Naive B cell (primary cell): ENCODE measurements around the gene SLC37A1. TPM values are rescaled to one million over a fixed set of nuclear protein-coding genes. Genes with fewer than 3 reads are reported as not detected.

Experiments used
- ATAC-seq, 2 donors: fragments of 150-1000 bp; cut with Tn5 transposase; 2 replicates each; pipeline ENCODE4 v1.10.0; 2021; ENCODE audit warnings: low read depth in 2 of 2, mild to moderate bottlenecking in 2 of 2, moderate library complexity in 2 of 2
- DNase-seq: peaks from one replicate; pipeline ENCODE4 v3.0.0; 2022
- H3K27ac Mint-ChIP-seq, 6 donors: one replicate each; pipeline ENCODE4 v1.8.0; 2020 to 2022; ENCODE audit warnings: mild to moderate bottlenecking in 6 of 6, mixed read lengths in 6 of 6, moderate library complexity in 5 of 6, inconsistent platforms in 2 of 6
- H3K27me3 Mint-ChIP-seq, 3 donors: one replicate each; pipeline ENCODE4 v1.8.0; 2021 to 2022; ENCODE audit warnings: mixed read lengths in 3 of 3, mild to moderate bottlenecking in 1 of 3
- H3K36me3 Mint-ChIP-seq, 2 donors: one replicate each; pipeline ENCODE4 v1.8.0; 2020 to 2022; ENCODE audit warnings: mixed read lengths in 2 of 2, inconsistent platforms in 1 of 2, mild to moderate bottlenecking in 1 of 2
- H3K4me1 Mint-ChIP-seq, 3 donors: one replicate each; pipeline ENCODE4 v1.8.0; 2020 to 2022; ENCODE audit warnings: mixed read lengths in 3 of 3, inconsistent platforms in 1 of 3, mild to moderate bottlenecking in 1 of 3, moderate library complexity in 1 of 3
- H3K4me3 Mint-ChIP-seq, 8 donors: one replicate each; pipeline ENCODE4 v1.8.0; 2020 to 2022; ENCODE audit warnings: mild to moderate bottlenecking in 8 of 8, mixed read lengths in 8 of 8, moderate library complexity in 8 of 8, inconsistent platforms in 2 of 8
- H3K9me3 Mint-ChIP-seq, 7 donors: one replicate each; pipeline ENCODE4 v1.8.0; 2020 to 2022; ENCODE audit warnings: mixed read lengths in 7 of 7, mild to moderate bottlenecking in 5 of 7, inconsistent platforms in 2 of 7, moderate library complexity in 1 of 7
- polyA plus RNA-seq, 6 donors: library from polyadenylated mRNA; unstranded; fragments of 300-500 nt; fragmentation: Illumina TruSeq; gene quantifications; one replicate each; pipeline ENCODE4 v1.2.3, GENCODE V29; 2021; ENCODE audit warnings: low read depth in 6 of 6

SLC37A1 gene
- polyA plus RNA-seq, 6 donors from 2014 or later, result 4.9 to 15.7 (median 11.2) TPM

DNA sequence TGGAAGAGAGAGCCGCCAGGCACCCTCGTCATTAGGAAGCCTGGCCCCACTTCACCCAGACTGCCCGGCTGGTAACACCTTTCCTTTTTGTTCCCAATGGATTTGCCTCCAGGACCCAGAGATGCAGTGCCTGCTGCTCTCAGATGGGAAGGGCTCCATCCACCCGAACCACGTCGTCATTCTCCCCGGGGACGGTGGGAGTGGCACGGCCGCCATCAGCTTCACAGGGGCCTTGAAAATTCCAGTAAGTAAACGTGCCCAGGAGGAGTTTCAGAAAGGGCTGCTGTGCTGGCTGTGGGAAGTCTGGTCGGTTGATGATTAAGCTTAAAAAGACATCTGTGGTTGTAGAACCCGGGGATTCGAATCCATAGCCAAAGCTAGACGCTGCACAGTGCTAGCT lies 45.2 kb downstream of the SLC37A1 start:
- Mint-ChIP-seq H3K36me3 (peaks cover 29 to 53% of the 10 kb centered on the region in 2 donors), H3K27me3 (no peaks in the 10 kb centered on the region), H3K9me3 (no peaks in the 10 kb centered on the region), H3K27ac (no peak overlapping the region), H3K4me1 (peaks cover 6 to 26% (median 20%) of the 10 kb centered on the region in 3 donors), H3K4me3 (no peak overlapping the region)
- no peak for ATAC-seq
- DNase-seq, result no peak

DNA sequence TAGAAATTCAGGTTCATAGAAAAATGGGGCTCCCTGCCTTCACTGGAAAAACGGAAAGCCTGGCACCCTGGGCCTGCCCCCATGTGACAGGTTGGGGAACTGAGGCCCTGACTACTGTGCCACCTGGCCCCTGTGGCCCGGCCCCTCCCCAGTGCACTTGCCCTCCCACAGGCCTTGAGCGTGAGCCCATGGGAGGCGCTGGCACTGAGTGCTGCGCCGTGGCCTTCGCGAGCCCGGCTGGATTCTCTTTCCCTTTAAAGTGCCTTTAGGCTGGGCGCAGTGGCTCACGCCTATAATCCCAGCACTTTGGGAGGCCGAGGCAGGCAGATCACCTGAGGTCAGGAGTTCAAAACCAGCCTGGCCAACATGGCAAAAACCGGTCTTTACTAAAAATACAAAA lies 45.7 kb downstream of the SLC37A1 start:
- Mint-ChIP-seq H3K36me3 (peaks cover 24 to 48% of the 10 kb centered on the region in 2 donors), H3K9me3 (no peaks in the 10 kb centered on the region), H3K27me3 (no peaks in the 10 kb centered on the region), H3K4me1 (peaks cover 6 to 26% (median 20%) of the 10 kb centered on the region in 3 donors), H3K4me3 (peak overlapping the region in 1 of 8 donors; percentile 2), H3K27ac (peak overlapping the region in 1 of 6 donors; percentile 83)
- DNase-seq, result no peak
- no peak for ATAC-seq

DNA sequence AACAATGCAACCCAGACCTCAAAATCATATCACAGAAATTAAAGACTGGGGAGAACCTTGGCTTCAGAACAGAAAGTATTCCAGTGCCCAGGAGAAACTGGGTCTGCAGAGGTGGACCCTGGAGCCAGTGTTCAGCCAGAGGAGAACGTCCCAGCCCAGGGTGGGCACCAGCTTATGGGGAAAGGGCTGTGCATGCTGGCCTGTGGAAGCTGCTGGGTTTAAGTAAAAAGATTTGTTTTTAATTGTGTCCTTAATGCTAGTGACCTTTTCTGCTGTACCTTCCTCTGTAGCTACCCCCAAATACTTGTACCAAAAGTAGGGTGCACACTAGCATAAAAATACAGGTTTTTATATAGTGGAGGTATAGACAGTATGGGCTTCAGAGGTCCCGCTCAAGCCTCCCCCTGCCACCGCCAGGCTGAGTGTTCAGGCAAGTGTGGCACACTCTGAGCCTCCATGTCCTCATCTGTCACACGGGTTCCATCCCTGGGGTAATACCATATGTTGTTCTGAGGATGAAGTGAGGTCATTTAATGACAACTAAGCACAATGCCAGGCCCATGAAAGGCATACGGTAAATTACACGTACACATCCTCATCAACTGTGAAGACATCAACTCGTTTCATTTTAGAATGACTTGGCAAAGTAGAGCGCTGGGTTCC lies 47.0 kb downstream of the SLC37A1 start:
- no peaks in the 10 kb centered on the region for H3K9me3 Mint-ChIP-seq
- peak overlapping the region in 3 of 6 donors; percentile 49 to 90 (median 83) for H3K27ac Mint-ChIP-seq
- DNase-seq (no peak), ATAC-seq (no peak)
- no peak overlapping the region for H3K4me3 Mint-ChIP-seq
- H3K4me1 Mint-ChIP-seq, result peaks cover 6 to 26% (median 24%) of the 10 kb centered on the region in 3 donors
- peaks cover 24 to 50% of the 10 kb centered on the region in 2 donors for H3K36me3 Mint-ChIP-seq
- H3K27me3 Mint-ChIP-seq, result no peaks in the 10 kb centered on the region

DNA sequence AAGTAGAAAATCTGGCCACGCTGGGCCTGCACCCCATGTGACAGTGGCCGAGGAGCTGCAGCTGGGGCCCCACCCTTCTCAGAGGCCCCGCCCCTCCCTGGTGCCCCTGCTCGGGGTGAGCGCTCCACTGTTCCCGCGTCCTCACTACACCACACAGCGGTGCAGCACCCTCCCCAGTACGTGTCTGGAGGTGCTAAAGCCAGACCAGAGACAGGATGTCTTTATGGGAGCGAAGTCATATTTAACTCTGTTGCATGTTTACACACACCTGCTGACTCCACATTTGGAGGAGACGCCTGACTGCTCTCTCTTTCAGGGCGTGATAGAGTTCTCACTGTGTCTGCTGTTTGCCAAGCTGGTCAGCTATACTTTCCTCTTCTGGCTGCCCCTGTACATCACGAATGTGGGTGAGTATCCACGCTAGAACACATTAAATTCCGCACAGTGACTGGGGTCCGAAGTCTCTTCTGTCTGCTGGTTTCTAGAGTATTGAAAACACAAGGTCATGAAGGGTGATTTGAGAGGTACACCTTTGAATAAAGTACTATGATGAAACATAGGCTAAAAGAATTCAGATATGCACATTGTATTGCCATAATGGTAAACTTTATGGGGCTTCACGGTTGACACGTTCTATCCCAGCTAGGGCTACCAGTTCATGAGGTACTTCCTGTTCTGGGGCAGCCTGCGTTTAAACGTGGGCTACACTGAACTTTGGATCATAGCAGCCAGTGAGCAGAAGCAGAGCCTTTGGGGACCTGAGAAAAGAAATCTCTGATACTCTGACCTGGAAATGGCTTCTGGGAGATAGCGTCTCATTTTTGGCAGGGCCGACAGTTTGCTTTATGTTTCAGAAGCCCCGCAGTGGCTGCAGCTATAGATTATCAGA lies 48.4 kb downstream of the SLC37A1 start:
- H3K27ac Mint-ChIP-seq, result peak overlapping the region in 5 of 6 donors; percentile 24 to 89 (median 82)
- H3K27me3 Mint-ChIP-seq, result no peaks in the 10 kb centered on the region
- peaks cover 26 to 43% of the 10 kb centered on the region in 2 donors for H3K36me3 Mint-ChIP-seq
- ATAC-seq (peak; percentile 84 to 85), DNase-seq (peak; percentile 16)
- H3K4me1 Mint-ChIP-seq, result peaks cover 6 to 26% (median 24%) of the 10 kb centered on the region in 3 donors
- peak overlapping the region in 1 of 8 donors; percentile 30 for H3K4me3 Mint-ChIP-seq
- no peaks in the 10 kb centered on the region for H3K9me3 Mint-ChIP-seq

DNA sequence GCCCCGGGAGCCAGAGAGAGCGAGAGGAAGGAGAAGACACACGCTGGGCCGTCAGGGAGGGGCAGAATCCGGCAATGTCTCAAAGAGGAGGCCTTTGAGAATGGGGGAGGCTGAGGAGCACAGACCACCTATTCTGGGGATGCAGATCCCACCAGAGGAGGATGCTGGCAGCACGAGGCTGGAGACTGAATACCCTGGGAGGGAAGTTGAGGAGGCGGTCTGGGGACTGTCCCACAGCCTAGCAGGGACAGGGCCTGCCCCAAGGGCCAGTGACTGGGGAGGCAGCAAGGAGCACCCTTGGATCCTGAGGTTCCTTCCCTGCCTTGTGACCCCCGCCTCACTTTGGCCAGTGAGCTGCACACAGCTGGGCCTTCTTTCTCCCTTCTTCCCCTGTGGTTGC lies 49.2 kb downstream of the SLC37A1 start:
- no peak for ATAC-seq
- H3K9me3 Mint-ChIP-seq, result no peaks in the 10 kb centered on the region
- H3K27me3 Mint-ChIP-seq, result no peaks in the 10 kb centered on the region
- DNase-seq, result no peak
- peaks cover 26 to 43% of the 10 kb centered on the region in 2 donors for H3K36me3 Mint-ChIP-seq
- peak overlapping the region in 1 of 6 donors; percentile 79 for H3K27ac Mint-ChIP-seq
- H3K4me1 Mint-ChIP-seq, result peaks cover 6 to 26% (median 24%) of the 10 kb centered on the region in 3 donors
- peak overlapping the region in 1 of 8 donors; percentile 61 for H3K4me3 Mint-ChIP-seq

DNA sequence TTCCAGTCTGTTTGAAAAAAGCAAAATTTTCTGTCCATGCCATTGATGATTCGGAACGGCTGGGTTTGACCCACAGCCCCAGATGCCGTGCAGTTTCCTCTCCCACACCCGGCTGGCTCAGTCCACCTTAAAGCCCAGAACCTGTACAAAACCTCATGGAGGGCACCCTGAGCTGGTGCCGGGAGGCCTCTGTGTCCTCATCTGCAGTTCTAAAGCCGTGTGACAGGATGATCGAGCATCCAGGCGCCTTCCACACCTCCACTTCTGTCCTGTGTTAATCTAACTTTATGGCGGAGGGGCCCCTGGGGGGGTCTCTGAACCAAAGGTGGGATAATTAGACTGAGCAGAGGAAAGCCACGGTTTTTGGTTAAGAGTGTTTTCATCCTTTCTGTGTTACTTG lies 49.6 kb downstream of the SLC37A1 start:
- Mint-ChIP-seq H3K36me3 (peaks cover 23 to 43% of the 10 kb centered on the region in 2 donors), H3K4me3 (peak overlapping the region in 1 of 8 donors; percentile 17), H3K4me1 (peaks cover 6 to 26% (median 24%) of the 10 kb centered on the region in 3 donors), H3K27me3 (no peaks in the 10 kb centered on the region), H3K9me3 (no peaks in the 10 kb centered on the region), H3K27ac (peak overlapping the region in 4 of 6 donors; percentile 24 to 88 (median 66))
- no peak for ATAC-seq
- no peak for DNase-seq

DNA sequence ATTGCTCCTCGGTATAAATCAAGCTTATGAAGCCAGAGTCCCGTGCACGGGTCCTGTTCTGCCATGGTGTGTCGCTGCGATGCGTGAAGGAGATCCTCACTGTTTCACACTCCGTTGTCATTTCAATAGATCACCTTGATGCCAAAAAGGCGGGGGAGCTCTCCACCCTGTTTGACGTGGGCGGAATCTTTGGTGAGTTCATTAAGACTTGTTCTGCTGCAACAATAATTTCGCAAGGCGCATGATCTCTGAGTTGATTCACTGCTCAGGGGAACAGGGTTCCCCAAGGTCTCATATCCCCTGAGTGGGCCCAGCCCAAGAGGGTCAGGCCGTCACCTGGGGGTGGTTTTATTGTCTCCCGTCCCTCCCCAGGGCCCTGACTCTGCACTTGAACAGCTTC lies 50.0 kb downstream of the SLC37A1 start:
- peak overlapping the region in 2 of 6 donors; percentile 20 to 54 for H3K27ac Mint-ChIP-seq
- ATAC-seq (no peak), DNase-seq (no peak)
- peaks cover 19 to 43% of the 10 kb centered on the region in 2 donors for H3K36me3 Mint-ChIP-seq
- peak overlapping the region in 1 of 8 donors; percentile 17 for H3K4me3 Mint-ChIP-seq
- H3K4me1 Mint-ChIP-seq, result peaks cover 6 to 26% (median 24%) of the 10 kb centered on the region in 3 donors
- no peaks in the 10 kb centered on the region for H3K9me3 Mint-ChIP-seq
- no peaks in the 10 kb centered on the region for H3K27me3 Mint-ChIP-seq

DNA sequence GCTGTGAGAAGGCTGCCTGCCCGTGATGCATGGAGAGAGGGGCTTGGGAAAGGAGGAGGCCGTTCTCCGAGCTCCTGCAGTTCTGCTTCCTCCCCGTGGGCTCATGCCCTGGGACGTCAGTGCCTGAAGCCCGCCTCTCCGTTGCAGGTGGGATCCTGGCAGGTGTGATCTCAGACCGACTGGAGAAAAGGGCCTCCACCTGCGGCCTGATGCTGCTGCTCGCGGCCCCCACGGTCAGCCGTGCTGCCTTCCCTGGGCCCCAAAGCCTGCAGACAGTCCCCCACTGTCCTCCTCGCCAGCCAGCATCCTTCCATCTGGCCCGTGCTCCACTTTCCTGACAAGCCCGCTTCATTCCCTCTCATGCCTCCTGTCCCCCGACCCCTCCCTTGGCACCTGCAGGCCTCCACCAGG lies 50.9 kb downstream of the SLC37A1 start:
- H3K4me3 Mint-ChIP-seq, result peak overlapping the region in 2 of 8 donors; percentile 22 to 65
- H3K27me3 Mint-ChIP-seq, result no peaks in the 10 kb centered on the region
- peak overlapping the region in 1 of 6 donors; percentile 44 for H3K27ac Mint-ChIP-seq
- peaks cover 18 to 42% of the 10 kb centered on the region in 2 donors for H3K36me3 Mint-ChIP-seq
- H3K4me1 Mint-ChIP-seq, result peaks cover 6 to 24% (median 24%) of the 10 kb centered on the region in 3 donors
- ATAC-seq (no peak), DNase-seq (no peak)
- no peaks in the 10 kb centered on the region for H3K9me3 Mint-ChIP-seq

DNA sequence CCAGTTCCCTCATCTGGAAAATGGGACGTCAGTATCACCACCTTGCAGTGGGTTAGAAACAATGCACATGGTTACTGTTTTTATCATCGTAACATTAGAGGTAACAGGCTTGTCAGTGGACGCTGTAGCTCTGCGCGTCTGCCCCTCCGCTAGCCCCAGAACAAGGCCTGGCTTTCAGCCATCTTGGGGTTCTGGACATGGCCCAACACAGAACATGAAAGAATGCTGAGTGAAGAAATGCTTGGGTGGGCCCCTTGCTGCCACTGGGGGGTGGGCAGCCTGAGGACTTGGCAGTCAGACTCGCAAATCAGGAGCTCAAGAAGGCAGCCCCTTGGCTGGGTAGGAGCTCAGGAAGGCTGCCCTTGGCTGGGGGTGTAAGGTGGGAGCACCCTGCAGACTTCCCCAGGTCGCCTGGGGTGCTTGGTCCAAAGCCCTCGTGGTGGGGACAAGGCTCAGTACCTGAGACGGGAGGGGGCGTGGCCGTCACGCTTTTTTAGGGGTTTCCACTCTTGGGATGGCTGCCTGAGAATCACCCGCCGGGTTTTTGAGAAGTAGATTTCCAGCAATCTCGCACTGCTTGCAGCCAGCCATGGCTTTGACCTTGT lies 51.7 kb downstream of the SLC37A1 start:
- Mint-ChIP-seq H3K4me1 (peaks cover 6 to 18% (median 17%) of the 10 kb centered on the region in 3 donors), H3K4me3 (no peak overlapping the region), H3K27ac (peak overlapping the region in 3 of 6 donors; percentile 44 to 54 (median 47)), H3K27me3 (no peaks in the 10 kb centered on the region), H3K36me3 (peaks cover 18 to 35% of the 10 kb centered on the region in 2 donors), H3K9me3 (no peaks in the 10 kb centered on the region)
- ATAC-seq (no peak), DNase-seq (no peak)

DNA sequence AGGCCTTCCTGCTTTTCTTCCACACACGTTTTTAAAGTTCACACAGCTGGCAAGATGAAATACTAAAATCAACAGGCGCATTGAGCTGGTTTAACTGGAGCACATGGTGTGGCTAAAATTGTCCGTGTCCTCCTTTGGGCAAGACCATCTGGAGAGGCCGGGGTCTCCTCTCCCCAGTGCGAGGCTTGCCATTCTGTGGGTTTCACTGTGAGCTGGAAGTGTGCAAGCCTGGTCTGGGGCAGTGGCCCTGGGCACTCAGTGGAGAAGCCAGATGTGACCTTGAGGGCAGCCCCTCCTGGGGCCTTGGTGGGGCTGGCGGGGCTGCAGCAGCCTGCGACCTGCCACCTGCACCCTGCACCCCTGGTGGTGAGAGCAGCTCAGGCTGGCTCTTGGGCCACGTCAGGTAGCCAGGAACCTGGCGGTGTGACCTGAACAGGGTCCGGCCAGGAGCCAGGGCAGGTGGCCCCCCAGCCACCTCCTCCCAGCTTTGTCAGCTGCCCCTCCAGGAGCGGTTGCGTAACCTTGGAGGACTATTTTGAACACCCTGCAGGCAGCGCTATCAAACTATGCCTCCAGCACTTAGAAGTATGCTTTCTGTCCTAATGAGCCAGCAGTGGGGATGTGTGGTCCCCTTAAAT lies 52.4 kb downstream of the SLC37A1 start:
- ATAC-seq, result no peak
- Mint-ChIP-seq H3K27ac (peak overlapping the region in 3 of 6 donors; percentile 47 to 56 (median 54)), H3K4me3 (peak overlapping the region in 1 of 8 donors; percentile 29), H3K27me3 (no peaks in the 10 kb centered on the region), H3K4me1 (peaks cover 4 to 17% (median 14%) of the 10 kb centered on the region in 3 donors), H3K36me3 (peaks cover 18 to 28% of the 10 kb centered on the region in 2 donors), H3K9me3 (no peaks in the 10 kb centered on the region)
- DNase-seq, result no peak

DNA sequence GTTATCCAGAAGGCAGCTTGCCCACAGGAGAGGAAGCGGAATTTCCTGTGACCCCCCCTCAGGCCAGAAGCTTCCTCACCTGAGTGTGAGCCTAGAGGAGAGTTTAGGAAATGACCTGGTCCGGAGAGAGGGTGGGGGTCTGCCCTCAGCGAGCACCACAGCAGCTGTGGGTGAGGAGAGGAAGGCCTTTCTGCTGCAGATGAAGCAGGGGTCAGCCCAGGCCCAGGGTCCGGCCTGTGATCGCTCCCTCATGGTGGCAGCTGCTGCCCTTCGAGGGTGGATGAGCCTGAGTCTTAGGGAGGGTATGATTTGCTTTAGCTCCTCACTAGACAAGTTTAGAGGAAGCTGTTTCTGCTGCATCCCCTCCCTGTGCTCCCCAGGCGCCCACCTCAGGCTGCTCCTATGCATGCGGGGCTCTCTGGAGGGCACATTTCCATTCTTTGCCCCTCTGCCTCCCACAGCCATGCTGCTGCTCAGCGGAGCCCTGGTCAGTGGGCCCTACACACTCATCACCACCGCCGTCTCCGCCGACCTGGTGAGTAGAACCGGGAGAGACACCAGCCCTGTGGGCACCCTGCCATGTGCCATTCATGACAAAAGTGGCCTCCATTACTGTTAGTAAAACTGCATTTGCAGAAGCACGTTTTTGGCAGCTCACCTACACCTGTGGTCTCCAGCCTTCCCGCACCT lies 53.0 kb downstream of the SLC37A1 start:
- no peaks in the 10 kb centered on the region for H3K27me3 Mint-ChIP-seq
- H3K27ac Mint-ChIP-seq, result peak overlapping the region in 2 of 6 donors; percentile 32 to 56
- no peak overlapping the region for H3K4me3 Mint-ChIP-seq
- ATAC-seq (no peak), DNase-seq (no peak)
- no peaks in the 10 kb centered on the region for H3K9me3 Mint-ChIP-seq
- H3K36me3 Mint-ChIP-seq, result peaks cover 18 to 27% of the 10 kb centered on the region in 2 donors
- peaks cover 4 to 14% (median 10%) of the 10 kb centered on the region in 3 donors for H3K4me1 Mint-ChIP-seq

DNA sequence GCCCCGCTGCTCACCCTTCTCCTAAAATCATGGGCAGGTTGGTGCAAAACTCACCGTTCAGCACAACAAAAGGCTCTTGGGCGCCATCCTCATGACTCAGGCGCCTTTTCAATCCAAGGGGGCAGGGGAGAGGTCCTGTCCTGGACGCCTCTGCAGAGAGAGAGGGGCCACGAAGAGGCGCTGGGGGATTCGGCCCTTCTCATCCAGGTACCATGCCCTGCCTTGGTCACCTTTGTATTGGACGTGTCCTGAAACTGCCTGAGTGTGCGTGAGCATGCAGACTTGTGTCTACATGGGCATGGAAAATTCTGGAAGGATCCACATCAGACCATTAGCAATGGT lies 53.5 kb downstream of the SLC37A1 start:
- no peaks in the 10 kb centered on the region for H3K27me3 Mint-ChIP-seq
- H3K9me3 Mint-ChIP-seq, result no peaks in the 10 kb centered on the region
- DNase-seq (no peak), ATAC-seq (no peak)
- H3K4me3 Mint-ChIP-seq, result no peak overlapping the region
- H3K27ac Mint-ChIP-seq, result peak overlapping the region in 1 of 6 donors; percentile 32
- H3K4me1 Mint-ChIP-seq, result peaks cover under 1 to 9% (median 5%) of the 10 kb centered on the region in 3 donors
- H3K36me3 Mint-ChIP-seq, result peaks cover 16 to 27% of the 10 kb centered on the region in 2 donors
